ENCODE results near the gene KCTD7. TPM values are rescaled to one million over a fixed set of nuclear protein-coding genes. Genes with fewer than 3 reads are reported as not detected.
A peak's percentile ranks its signal among the peaks of the same experiment; 100 is the strongest.
"Not testable (repeated sequence)": the region's sequence is repeated elsewhere in the genome, so short reads cannot be mapped to it uniquely, and the experiment has no call there.

The KCTD7 gene
- total RNA-seq, 1 donor: 14.8 TPM

DNA sequence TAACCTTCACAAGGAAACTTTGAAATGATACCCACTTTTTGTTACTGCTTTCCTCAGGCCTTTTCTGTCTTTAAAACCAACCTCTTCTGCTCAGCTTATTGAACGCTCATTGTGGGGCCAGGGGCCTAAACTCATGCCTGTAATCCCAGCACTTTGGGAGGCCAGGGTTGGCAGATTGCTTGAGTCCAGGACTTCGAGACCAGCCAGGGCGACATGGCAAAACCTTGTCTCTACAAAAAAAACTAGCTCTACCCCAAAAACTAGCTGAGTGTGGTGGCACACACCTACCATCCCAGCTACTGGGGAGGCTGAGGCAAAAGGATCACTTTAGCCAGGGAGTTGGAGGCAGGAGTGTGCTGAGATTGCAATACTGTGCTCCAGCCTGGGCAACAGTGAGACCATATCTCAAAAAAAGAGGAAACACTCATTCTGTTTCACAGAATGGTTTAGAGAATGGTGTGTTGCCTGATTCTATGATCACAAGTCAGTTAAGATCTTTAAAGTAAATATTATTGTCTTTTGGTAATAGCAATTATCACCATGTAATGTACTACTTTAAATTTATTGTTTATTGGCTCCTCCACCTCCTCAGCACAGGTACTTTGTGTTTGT, 51.1 kb downstream of the KCTD7 start:
- no peak overlapping the region for H3K4me3 ChIP-seq (ENCODE audit: insufficient read depth, low read length)
- no peaks in the 10 kb centered on the region for H3K9me3 ChIP-seq (ENCODE audit: low read depth, low read length)
- no peak for TF ChIP-seq CTCF (IDR thresholded peaks at IDR 0.05; ENCODE audit: extremely low read depth, low read depth, low read length)
- no peak overlapping the region for H3K27ac ChIP-seq (ENCODE audit: low read depth, low read length)
- peaks cover 83% of the 10 kb centered on the region for H3K79me2 ChIP-seq (ENCODE audit: insufficient read depth, low read length)
- no peaks in the 10 kb centered on the region for H3K27me3 ChIP-seq (ENCODE audit: insufficient read depth, low read length)
- H3K36me3 ChIP-seq (ENCODE audit: insufficient read depth, low read length): no peaks in the 10 kb centered on the region
- peaks cover 7% of the 10 kb centered on the region for H4K20me1 ChIP-seq (ENCODE audit: insufficient read depth, low read length)
- no peak overlapping the region for H3K4me2 ChIP-seq (ENCODE audit: insufficient read depth, low read length)
- peaks cover 22% of the 10 kb centered on the region for H3K4me1 ChIP-seq (ENCODE audit: insufficient read depth, low read length)
- DNase-seq (ENCODE audit: insufficient read length, low spot score, missing footprints): no peak
- no peak overlapping the region for H2AFZ ChIP-seq (ENCODE audit: low read length)

DNA sequence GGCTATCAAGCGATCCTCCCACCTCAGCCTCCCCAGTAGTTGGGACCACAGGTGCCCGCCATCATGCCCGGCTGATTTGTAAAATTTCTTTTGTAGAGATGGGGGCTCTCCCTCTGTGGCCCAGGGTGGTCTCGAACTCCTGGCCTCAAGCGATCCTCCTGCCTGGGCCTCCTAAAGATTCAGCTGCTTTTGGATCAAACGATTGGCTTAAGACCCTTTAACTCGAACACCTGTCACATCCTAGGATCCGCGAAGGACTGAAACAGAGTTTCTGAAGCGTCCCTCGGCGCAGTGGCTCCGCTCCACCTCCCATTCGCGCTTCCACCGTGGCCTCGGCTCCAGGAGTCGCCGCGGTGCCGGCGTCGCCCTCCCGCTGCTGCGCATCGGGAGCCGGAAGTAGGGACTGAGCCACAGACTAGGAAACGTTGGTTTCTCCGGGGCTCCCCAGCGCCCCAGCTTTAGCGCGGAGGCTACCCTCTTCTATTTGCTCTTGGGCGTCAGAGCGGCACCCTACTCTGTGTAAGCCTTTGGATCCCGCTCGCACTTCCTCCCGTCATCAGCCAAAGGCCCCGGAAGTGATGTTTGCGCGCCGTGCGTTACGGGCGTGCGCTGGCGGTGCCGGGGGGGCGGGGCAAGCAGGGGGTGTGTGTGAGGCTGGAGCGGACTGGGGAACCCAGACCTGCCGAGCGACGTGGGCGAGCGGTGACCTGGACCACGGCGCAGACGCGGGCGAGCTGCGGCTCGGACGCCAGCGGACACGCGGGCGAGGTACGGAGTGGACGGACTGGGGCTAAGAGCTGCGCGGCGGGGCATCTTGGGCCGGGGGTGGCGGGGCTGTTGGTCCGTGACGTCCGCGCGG, 53.0 kb downstream of the KCTD7 start:
- Histone ChIP-seq H3K79me2 (ENCODE audit: insufficient read depth, low read length) (peaks cover 85% of the 10 kb centered on the region), H2AFZ (ENCODE audit: low read length) (peak overlapping the region; percentile 89)
- TF ChIP-seq CTCF (IDR thresholded peaks at IDR 0.05; ENCODE audit: extremely low read depth, low read depth, low read length): no peak

DNA sequence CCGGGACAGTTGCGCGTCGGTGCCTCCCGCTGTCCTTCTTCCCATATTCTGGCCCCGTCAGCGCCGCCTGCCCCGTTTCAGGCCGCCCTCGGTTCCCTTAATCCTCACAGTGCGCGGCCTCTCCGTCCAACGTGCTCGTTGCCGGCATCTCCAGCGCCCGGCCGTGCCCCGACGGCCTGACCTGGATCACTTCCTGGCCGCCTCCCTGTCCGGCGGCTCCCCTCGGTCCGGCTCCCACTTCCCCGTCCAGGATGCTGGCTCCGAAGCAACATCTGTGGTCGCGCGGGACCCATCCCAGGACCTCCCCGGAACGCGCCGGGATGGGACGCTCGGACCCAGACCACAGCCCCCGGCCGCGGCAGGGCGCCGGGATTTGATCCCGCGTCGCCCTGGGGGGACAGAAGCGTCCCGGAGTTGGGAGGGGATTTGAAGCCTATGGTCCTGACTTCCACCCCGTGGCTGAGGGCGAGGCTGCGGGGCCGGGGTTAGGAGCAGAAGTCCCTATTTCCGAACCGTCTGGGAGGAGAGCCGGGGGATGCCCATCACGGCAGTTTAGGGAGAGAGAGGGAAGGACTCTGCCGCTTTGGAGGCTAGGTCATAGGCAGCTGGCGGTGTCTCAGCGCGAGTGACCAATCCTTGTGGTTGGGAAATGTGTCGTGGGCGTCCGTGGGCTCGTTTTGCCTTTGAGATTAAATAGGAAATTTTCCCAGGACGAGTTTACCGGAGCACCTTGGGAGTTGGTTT, 53.8 kb downstream of the KCTD7 start:
- H3K36me3 ChIP-seq (ENCODE audit: insufficient read depth, low read length): peaks cover 5% of the 10 kb centered on the region
- peak overlapping the region; percentile 93 for H3K27ac ChIP-seq (ENCODE audit: low read depth, low read length)
- no peaks in the 10 kb centered on the region for H3K9me3 ChIP-seq (ENCODE audit: low read depth, low read length)
- peak overlapping the region; percentile 47 for H2AFZ ChIP-seq (ENCODE audit: low read length)
- TF ChIP-seq CTCF (IDR thresholded peaks at IDR 0.05; ENCODE audit: extremely low read depth, low read depth, low read length): no peak
- peaks cover 16% of the 10 kb centered on the region for H4K20me1 ChIP-seq (ENCODE audit: insufficient read depth, low read length)
- peaks cover 87% of the 10 kb centered on the region for H3K79me2 ChIP-seq (ENCODE audit: insufficient read depth, low read length)
- H3K4me2 ChIP-seq (ENCODE audit: insufficient read depth, low read length): peak overlapping the region; percentile 90
- DNase-seq (ENCODE audit: insufficient read length, low spot score, missing footprints): peak; percentile 84
- peak overlapping the region; percentile 95 for H3K4me3 ChIP-seq (ENCODE audit: insufficient read depth, low read length)
- peaks cover 22% of the 10 kb centered on the region for H3K4me1 ChIP-seq (ENCODE audit: insufficient read depth, low read length)
- H3K27me3 ChIP-seq (ENCODE audit: insufficient read depth, low read length): no peaks in the 10 kb centered on the region

More for the DNA sequence above, 53.0 kb downstream of the KCTD7 start:
- Histone ChIP-seq H3K4me2 (ENCODE audit: insufficient read depth, low read length) (peak overlapping the region; percentile 90), H3K27me3 (ENCODE audit: insufficient read depth, low read length) (no peaks in the 10 kb centered on the region), H4K20me1 (ENCODE audit: insufficient read depth, low read length) (peaks cover 12% of the 10 kb centered on the region), H3K4me1 (ENCODE audit: insufficient read depth, low read length) (peaks cover 22% of the 10 kb centered on the region), H3K36me3 (ENCODE audit: insufficient read depth, low read length) (peaks cover 5% of the 10 kb centered on the region), H3K27ac (ENCODE audit: low read depth, low read length) (peak overlapping the region; percentile 93), H3K4me3 (ENCODE audit: insufficient read depth, low read length) (peak overlapping the region; percentile 95), H3K9me3 (ENCODE audit: low read depth, low read length) (no peaks in the 10 kb centered on the region)
- DNase-seq (ENCODE audit: insufficient read length, low spot score, missing footprints): peak; percentile 97

DNA sequence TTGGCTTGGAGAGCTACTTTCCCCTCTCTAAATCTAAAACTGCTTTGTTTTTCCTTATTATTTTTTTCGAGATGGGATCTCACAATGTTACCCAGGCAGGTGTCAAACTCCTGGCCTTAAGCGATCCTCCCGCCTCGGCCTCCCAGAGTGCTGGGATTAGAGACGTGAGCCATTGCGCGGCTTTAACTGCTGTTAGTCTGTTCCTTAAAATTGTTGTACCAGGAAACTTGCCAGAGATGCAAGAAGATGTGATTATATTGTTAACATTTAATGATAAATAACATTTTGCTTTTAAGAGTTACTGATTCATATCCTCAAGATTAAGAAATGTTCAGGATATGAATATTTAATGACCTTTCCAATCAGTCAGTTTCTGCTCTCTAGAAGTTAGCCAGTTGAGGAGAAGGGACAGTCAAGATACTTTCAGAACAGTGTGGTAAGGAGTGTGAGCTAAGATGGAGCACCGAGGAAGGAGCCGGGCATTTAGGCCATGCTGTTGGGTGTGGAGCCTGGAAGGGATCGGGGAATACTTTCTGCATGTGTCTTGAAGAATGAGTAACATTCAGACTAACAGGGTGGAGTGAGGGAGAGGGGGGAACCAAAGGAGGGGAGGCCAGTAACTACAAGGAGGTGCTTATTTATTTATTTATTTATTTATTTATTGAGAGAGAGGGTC, 54.6 kb downstream of the KCTD7 start:
- H3K36me3 ChIP-seq (ENCODE audit: insufficient read depth, low read length); H3K9me3 ChIP-seq (ENCODE audit: low read depth, low read length); H3K27me3 ChIP-seq (ENCODE audit: insufficient read depth, low read length); H2AFZ ChIP-seq (ENCODE audit: low read length): not testable (repeated sequence)
- Histone ChIP-seq H3K4me3 (ENCODE audit: insufficient read depth, low read length) (peak overlapping the region; percentile 95), H3K79me2 (ENCODE audit: insufficient read depth, low read length) (peaks cover 89% of the 10 kb centered on the region), H3K4me1 (ENCODE audit: insufficient read depth, low read length) (peaks cover 22% of the 10 kb centered on the region), H3K4me2 (ENCODE audit: insufficient read depth, low read length) (peak overlapping the region; percentile 90), H4K20me1 (ENCODE audit: insufficient read depth, low read length) (peaks cover 19% of the 10 kb centered on the region), H3K27ac (ENCODE audit: low read depth, low read length) (peak overlapping the region; percentile 93)
- DNase-seq (ENCODE audit: insufficient read length, low spot score, missing footprints): peak; percentile 5

All from osteoblast (primary cell).